Neural crest cell (in vitro differentiated cells): ENCODE results near the gene NT5DC3. TPM values are rescaled to one million over a fixed set of nuclear protein-coding genes. Genes with fewer than 3 reads are reported as not detected.

Experiments used
- DNase-seq: peaks from one replicate; pipeline ENCODE4 v3.0.0; 2021; ENCODE audit warnings: low read depth, mixed read lengths, low spot score
- H3K27ac Mint-ChIP-seq: one replicate; pipeline ENCODE4 v1.8.0; 2021; ENCODE audit warnings: mild to moderate bottlenecking, mixed read lengths; ENCODE audit not compliant: unreplicated experiment
- H3K27me3 Mint-ChIP-seq: 2 replicates; pipeline ENCODE4 v1.8.0; 2021; ENCODE audit warnings: low read depth, mild to moderate bottlenecking, mixed read lengths
- H3K36me3 Mint-ChIP-seq: 2 replicates; pipeline ENCODE4 v1.8.0; 2021; ENCODE audit warnings: low read depth, mild to moderate bottlenecking, mixed read lengths
- H3K4me1 Mint-ChIP-seq: 2 replicates; pipeline ENCODE4 v1.8.0; 2021; ENCODE audit warnings: mixed read lengths
- H3K4me3 Mint-ChIP-seq: one replicate; pipeline ENCODE4 v1.8.0; 2021; ENCODE audit warnings: mild to moderate bottlenecking, mixed read lengths
- H3K9me3 Mint-ChIP-seq: 2 replicates; pipeline ENCODE4 v1.8.0; 2021; ENCODE audit warnings: mixed read lengths
- CTCF ChIP-seq: fragments of 200-600 bp; sonication (generic); conservative IDR thresholded peaks from 2 replicates; pipeline ENCODE4 v1.5.0; 2021; ENCODE audit warnings: antibody characterized with exemption, mild to moderate bottlenecking
- total RNA-seq: library from RNA; stranded (reverse); gene quantifications from 2 replicates; pipeline ENCODE4 v1.2.1, GENCODE V29; 2021

NT5DC3 gene
- total RNA-seq, 1 donor from 2014 or later, result 14.4 TPM

GRCh38 chr12:103834942-103835341 is 6.1 kb downstream of the NT5DC3 start:
- peak overlapping the region; percentile 4 for H3K4me3 Mint-ChIP-seq
- peaks cover 40% of the 10 kb centered on the region for H3K4me1 Mint-ChIP-seq
- peaks cover 8% of the 10 kb centered on the region for H3K36me3 Mint-ChIP-seq
- H3K9me3 Mint-ChIP-seq, result no peaks in the 10 kb centered on the region
- DNase-seq, result no peak
- no peak for TF ChIP-seq CTCF
- H3K27ac Mint-ChIP-seq, result no peak overlapping the region
- H3K27me3 Mint-ChIP-seq, result peaks cover 6% of the 10 kb centered on the region

DNA sequence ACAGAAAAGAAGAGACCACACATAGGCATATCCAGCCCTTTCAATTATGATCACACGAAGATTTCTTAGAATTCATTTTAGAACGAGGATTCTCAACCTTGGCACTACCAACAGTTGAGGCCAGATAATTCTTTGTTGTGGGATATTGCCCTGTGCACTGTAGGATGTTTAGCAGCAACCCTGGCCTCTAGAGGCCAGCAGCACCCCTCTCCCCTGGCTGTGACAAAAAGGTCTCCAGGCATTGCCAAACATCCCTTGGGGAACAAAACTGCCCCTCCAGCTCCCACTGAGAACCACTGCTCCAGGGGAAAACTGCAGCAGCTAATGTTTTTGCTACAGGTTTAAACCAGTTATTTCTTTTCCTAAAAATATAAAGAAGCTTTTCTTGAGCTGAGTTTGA is 7.1 kb downstream of the NT5DC3 start:
- no peak for TF ChIP-seq CTCF
- H3K4me1 Mint-ChIP-seq, result peaks cover 34% of the 10 kb centered on the region
- H3K27ac Mint-ChIP-seq, result no peak overlapping the region
- H3K9me3 Mint-ChIP-seq, result no peaks in the 10 kb centered on the region
- peaks cover 8% of the 10 kb centered on the region for H3K36me3 Mint-ChIP-seq
- no peak overlapping the region for H3K4me3 Mint-ChIP-seq
- no peak for DNase-seq
- no peaks in the 10 kb centered on the region for H3K27me3 Mint-ChIP-seq

GRCh38 chr12:103833095-103833775 is 7.8 kb downstream of the NT5DC3 start:
- TF ChIP-seq CTCF, result no peak
- peaks cover 34% of the 10 kb centered on the region for H3K4me1 Mint-ChIP-seq
- H3K27ac Mint-ChIP-seq, result no peak overlapping the region
- H3K9me3 Mint-ChIP-seq, result no peaks in the 10 kb centered on the region
- no peaks in the 10 kb centered on the region for H3K27me3 Mint-ChIP-seq
- peaks cover 8% of the 10 kb centered on the region for H3K36me3 Mint-ChIP-seq
- H3K4me3 Mint-ChIP-seq, result no peak overlapping the region
- DNase-seq, result no peak

GRCh38 chr12:103832048-103832997 is 8.7 kb downstream of the NT5DC3 start:
- no peak overlapping the region for H3K27ac Mint-ChIP-seq
- H3K4me3 Mint-ChIP-seq, result no peak overlapping the region
- no peaks in the 10 kb centered on the region for H3K9me3 Mint-ChIP-seq
- DNase-seq, result no peak
- peaks cover 40% of the 10 kb centered on the region for H3K4me1 Mint-ChIP-seq
- peaks cover 3% of the 10 kb centered on the region for H3K36me3 Mint-ChIP-seq
- no peaks in the 10 kb centered on the region for H3K27me3 Mint-ChIP-seq
- TF ChIP-seq CTCF, result no peak

DNA sequence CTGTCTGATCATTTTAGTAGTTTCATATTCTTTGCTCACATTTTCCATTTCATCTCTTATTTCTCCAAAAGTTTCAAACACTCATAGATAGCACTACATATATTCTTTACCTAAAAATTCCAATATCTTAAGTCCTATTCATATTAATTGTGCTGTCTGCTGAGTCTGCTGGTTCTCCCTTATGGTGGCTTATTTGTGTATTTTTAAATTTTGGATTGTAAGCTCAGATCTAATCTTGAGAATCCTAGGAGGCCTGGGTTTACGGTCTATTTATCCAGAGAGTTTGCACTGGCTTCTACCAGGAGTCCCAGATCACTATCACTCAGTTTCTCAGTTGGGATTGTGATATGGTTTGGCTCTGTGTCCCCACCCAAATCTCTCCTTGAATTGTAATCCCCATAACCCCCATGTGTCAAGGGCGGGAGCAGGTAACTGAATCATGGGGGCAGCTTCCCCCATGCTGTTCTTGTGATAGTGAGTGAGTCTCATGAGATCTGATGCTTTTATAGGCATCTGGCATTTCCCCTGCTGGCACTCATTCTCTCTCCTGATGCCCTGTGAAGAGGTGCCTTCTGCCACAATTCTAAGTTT is 10.2 kb downstream of the NT5DC3 start:
- peaks cover 40% of the 10 kb centered on the region for H3K4me1 Mint-ChIP-seq
- DNase-seq, result no peak
- no peak for TF ChIP-seq CTCF

More for the DNA sequence above, 10.2 kb downstream of the NT5DC3 start:
- Mint-ChIP-seq H3K36me3 (peaks cover 3% of the 10 kb centered on the region), H3K9me3 (no peaks in the 10 kb centered on the region), H3K27me3 (no peaks in the 10 kb centered on the region), H3K27ac (no peak overlapping the region), H3K4me3 (no peak overlapping the region)
